Stimulated activated CD4-positive, alpha-beta T cell treated with anti-CD3 and anti-CD28 coated beads, Interleukin-12 subunit alpha, Interleukin-12 subunit beta, amount 100 ng/mL, for 4 hours (primary cell): ENCODE measurements around the gene NLRP9.

Experiments used
- DNase-seq: peaks from one replicate; pipeline ENCODE4 v3.0.0-alpha.2; 2020

The NLRP9 gene

GRCh38 chr19:55703790-55704215, 34.4 kb downstream of the NLRP9 start:
- DNase-seq: peak; percentile 54

- DNase-seq: no peak
These were observed 36.0 kb downstream of the NLRP9 start for GRCh38 chr19:55702131-55702627.

GRCh38 chr19:55700813-55701212, 37.4 kb downstream of the NLRP9 start:
- DNase-seq: no peak

- DNase-seq: no peak
These were observed 39.0 kb downstream of the NLRP9 start for GRCh38 chr19:55699221-55699620.

- no peak for DNase-seq
These were observed 39.9 kb downstream of the NLRP9 start for GRCh38 chr19:55698256-55698655.

- no peak for DNase-seq
These were observed 40.5 kb downstream of the NLRP9 start for GRCh38 chr19:55697698-55698097.

GRCh38 chr19:55697069-55697440, 41.1 kb downstream of the NLRP9 start:
- no peak for DNase-seq

- DNase-seq: no peak
These were observed 41.7 kb downstream of the NLRP9 start for GRCh38 chr19:55696301-55697068.

GRCh38 chr19:55695511-55696290, 42.5 kb downstream of the NLRP9 start:
- DNase-seq: no peak

DNA sequence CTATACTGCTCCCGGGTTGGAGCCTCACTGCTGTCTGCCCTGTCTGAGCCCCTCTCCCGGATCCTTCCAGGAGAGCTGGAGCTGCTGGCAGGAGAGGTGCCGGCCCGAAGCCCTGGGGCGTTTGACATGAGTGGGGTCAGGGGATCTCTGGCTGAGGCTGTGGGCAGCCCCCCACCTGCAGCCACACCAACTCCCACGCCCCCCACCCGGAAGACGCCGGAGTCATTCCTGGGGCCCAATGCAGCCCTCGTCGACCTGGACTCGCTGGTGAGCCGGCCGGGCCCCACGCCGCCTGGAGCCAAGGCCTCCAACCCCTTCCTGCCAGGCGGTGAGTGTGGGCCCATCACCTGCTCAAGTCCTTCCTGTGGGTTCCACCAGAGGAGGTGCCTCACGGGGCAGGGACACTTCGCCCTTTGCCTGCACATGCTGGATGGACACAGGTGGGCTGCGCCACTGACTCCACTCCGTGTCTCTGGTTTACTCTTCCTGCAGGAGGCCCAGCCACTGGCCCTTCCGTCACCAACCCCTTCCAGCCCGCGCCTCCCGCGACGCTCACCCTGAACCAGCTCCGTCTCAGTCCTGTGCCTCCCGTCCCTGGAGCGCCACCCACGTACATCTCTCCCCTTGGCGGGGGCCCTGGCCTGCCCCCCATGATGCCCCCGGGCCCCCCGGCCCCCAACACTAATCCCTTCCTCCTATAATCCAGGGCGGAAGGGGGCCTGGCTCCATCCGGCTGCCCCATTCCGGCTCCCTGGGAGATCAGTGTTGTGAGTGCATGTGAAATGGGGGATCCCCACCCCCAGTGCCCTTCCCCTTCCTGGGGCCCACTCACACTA, 43.3 kb downstream of the NLRP9 start:
- DNase-seq: no peak

GRCh38 chr19:55694241-55694655, 44.0 kb downstream of the NLRP9 start:
- no peak for DNase-seq

GRCh38 chr19:55693336-55693974, 44.7 kb downstream of the NLRP9 start:
- DNase-seq: no peak

GRCh38 chr19:55692681-55693081, 45.5 kb downstream of the NLRP9 start:
- DNase-seq: no peak

DNA sequence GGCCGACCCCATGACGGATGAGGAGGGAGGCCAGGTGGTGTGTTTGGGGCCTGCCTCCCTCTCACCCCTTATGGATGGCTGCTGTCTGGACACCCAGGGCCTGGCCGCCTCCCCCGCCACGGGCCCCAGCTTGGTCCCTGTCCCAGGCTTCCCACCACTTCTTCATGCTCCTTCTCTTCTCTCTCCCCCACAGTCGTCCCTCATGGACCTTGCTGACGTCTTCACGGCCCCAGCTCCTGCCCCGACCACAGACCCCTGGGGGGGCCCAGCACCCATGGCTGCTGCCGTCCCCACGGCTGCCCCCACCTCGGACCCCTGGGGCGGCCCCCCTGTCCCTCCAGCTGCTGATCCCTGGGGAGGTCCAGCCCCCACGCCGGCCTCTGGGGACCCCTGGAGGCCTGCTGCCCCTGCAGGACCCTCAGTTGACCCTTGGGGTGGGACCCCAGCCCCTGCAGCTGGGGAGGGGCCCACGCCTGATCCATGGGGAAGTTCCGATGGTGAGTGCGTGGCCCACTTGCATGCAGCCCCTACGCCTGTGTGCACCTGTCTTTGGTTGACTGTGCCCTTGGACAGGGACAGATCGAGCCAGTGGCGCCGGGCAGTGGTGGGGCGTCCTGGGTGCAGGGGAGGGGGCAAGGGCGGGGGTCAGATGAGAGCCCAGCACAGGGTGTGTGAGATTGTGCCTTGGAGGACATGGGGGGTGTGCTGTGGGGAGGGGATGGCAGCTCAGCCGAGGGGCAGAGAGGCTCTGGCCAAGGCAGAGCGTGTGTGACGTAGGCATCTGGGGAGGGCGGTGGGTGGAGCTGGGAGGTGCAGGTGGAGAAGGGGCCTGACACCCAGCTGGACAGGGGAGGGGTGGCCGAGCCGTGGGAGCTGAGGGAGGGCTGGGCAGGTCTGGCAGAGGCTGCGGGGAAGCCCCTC, 46.4 kb downstream of the NLRP9 start:
- DNase-seq: no peak

DNA sequence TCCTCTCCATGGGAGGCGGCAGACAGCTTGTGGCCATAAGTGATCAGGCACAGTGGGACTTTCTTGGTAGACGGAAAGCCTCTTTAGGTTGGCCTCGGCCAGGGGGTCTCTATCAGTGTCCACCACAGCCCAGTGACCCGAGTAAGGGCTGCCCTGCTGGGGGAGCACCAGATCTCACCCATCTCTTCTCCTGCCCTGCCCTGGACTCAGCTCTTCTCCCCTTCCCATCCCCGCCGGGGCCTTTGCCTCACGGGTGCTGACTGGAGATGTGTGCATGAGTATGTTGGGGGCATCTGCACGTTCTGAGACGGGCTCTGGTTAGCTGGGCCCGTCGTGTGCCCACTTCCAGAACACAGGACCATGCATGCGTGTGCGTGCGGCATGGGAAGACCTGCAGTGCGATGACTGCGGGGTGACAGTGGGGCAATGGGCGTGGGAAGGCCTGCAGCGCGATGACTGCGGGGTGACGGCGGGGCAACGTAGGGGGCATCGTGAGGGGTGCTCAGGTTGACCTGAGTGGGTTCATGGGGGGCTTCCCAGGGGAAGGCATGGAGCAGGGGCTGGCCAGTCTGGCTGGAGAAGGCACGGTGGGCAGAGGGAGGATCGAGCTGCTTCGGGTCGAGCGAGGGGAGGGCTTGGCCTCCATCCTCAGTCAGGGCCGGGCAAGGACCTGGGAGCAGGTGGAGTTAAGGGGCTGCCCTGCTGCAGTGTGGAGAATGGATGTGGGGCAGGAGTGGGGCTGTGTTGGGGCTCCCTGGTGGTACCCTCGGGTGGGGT, 47.2 kb downstream of the NLRP9 start:
- DNase-seq: no peak

DNA sequence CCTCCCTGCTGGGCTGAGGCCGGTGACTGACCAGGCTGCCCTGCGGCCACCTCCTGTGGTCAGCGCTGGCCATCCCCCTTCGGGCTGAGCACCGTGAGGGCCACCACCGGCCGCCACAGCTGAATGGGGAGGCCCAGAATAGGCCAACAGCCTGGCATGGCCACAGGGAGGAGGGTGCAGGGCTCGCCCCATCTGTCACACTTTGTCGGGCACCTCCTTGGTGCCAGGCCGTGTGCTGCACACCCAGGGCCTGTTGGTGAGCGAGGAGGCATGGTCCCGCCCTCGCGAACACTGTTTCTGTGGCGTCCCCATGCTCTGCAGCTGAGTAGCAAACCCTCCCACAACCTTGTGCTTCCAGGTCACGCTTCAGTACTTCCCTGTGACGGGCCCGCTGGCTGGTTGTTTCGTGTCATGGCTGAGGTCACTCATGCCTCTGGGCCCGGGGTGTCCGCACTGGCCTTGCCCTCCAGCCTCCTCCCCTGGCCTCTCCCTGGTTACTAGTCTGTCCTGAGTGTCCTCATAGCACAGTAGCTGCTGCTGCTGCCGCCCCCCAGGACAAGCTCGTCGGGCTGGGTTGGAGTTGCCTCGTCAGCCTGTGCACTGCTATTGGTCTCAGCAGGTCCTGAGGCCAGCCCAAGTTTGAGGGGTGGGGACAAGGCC, 48.0 kb downstream of the NLRP9 start:
- no peak for DNase-seq

GRCh38 chr19:55689411-55690108, 48.6 kb downstream of the NLRP9 start:
- DNase-seq: no peak

DNA sequence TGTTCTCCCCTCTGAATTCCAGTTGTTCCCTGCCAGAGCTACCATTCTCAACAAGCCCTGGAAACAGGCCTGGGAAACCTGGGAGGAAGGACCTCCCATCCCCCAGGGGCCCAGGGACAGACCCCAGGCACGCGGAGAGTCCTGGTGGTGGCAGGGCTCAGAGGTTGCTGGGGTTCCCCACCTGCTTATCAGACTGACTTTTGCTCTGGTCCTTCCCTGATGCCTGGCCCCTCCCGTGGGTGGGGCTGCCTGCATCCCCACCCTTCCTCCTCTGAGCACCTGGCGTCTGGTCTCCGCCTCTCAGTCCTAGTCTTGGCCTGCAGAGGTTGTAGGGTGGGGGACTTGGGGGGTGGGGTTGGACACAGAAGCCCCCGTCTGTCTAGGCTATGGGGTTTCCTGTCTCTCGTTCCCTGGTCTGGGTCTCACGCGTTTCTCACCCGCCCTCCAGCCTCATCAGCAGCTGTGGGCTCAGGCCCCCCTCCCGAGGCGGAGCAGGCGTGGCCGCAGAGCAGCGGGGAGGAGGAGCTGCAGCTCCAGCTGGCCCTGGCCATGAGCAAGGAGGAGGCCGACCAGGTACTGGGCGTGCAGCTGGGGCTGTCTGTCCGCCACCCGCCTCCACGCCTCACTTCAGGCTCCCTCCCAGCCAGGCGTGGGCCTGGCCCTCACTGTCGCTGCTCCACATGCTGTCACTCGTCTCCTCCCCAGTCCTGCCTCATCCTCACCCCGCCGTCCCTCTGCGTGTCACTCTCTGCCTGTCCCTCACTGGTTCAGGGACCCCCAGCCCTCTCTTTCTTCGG, 49.6 kb downstream of the NLRP9 start:
- no peak for DNase-seq
